ENCODE results near the gene PON1.

PON1 gene

DNA sequence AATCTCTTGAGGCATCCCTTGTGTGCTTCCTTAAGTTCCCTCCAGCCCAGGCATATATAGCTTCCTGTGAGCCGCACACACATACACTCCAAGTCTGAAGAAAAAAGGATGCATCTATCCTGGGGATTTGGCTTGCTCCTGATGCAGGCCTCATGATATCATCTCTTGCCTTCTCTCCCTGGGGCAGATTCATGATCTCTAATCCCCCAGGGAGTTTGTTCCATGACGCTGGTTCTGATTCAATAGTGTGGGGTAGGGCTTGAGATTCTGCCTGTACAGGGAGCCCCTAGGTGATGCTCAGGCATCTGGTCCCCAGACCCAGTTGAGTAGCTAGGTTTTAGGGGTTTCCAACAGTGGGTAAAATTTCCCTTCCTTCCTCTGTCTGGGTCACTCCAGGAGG is 1.5 kb downstream of the PON1 start:
- H3K36me3 Mint-ChIP-seq: no peaks in the 10 kb centered on the region
- DNase-seq (ENCODE audit: low spot score in 2 of 2): no peak
- H3K4me3 Mint-ChIP-seq: no peak overlapping the region
- ATAC-seq: no peak
- H3K4me1 Mint-ChIP-seq: no peaks in the 10 kb centered on the region
- H3K9me3 Mint-ChIP-seq: peaks cover 2% of the 10 kb centered on the region
- no peak overlapping the region for H3K27ac Mint-ChIP-seq

GRCh38 chr7:95322396-95322795 is 1.9 kb downstream of the PON1 start:
- no peaks in the 10 kb centered on the region for H3K4me1 Mint-ChIP-seq
- H3K27ac Mint-ChIP-seq: no peak overlapping the region
- H3K9me3 Mint-ChIP-seq: peaks cover 2% of the 10 kb centered on the region
- H3K36me3 Mint-ChIP-seq: no peaks in the 10 kb centered on the region
- no peak overlapping the region for H3K4me3 Mint-ChIP-seq
- DNase-seq (ENCODE audit: low spot score in 2 of 2): no peak
- ATAC-seq: no peak

- H3K4me1 Mint-ChIP-seq: no peaks in the 10 kb centered on the region
- H3K9me3 Mint-ChIP-seq: no peaks in the 10 kb centered on the region
- DNase-seq (ENCODE audit: low spot score in 2 of 2) (no peak), ATAC-seq (no peak)
- no peak overlapping the region for H3K4me3 Mint-ChIP-seq
- no peaks in the 10 kb centered on the region for H3K36me3 Mint-ChIP-seq
- no peak overlapping the region for H3K27ac Mint-ChIP-seq
Observed at GRCh38 chr7:95321720-95322119, 2.6 kb downstream of the PON1 start.

DNA sequence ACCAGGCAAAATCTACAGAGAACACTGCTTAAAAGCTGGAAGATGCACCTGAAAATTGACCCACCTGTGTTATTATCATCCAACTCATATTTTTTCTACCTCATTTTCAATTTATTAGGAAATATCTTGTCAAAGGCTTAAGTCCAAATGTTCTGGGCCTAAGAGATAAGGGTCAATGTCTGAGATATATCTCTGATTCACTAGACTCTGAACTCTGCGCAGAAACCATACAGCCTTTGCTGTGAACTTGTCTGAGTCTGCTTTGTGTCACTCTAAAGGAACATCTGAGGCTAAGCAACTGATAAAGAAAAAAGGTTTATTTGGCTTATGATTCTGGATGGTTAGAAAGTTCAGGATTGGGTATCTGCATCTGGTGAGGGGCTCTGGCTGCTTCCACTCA is 3.7 kb downstream of the PON1 start:
- no peaks in the 10 kb centered on the region for H3K4me1 Mint-ChIP-seq

GRCh38 chr7:95319570-95319969 is 4.8 kb downstream of the PON1 start:
- ATAC-seq (no peak), DNase-seq (ENCODE audit: low spot score in 2 of 2) (no peak)
- Mint-ChIP-seq H3K27ac (no peak overlapping the region), H3K4me3 (no peak overlapping the region), H3K4me1 (no peaks in the 10 kb centered on the region), H3K36me3 (no peaks in the 10 kb centered on the region), H3K9me3 (no peaks in the 10 kb centered on the region)

More for the DNA sequence above, 3.7 kb downstream of the PON1 start:
- Mint-ChIP-seq H3K27ac (no peak overlapping the region), H3K36me3 (no peaks in the 10 kb centered on the region), H3K9me3 (no peaks in the 10 kb centered on the region), H3K4me3 (no peak overlapping the region)
- no peak for ATAC-seq
- no peak for DNase-seq (ENCODE audit: low spot score in 2 of 2)

DNA sequence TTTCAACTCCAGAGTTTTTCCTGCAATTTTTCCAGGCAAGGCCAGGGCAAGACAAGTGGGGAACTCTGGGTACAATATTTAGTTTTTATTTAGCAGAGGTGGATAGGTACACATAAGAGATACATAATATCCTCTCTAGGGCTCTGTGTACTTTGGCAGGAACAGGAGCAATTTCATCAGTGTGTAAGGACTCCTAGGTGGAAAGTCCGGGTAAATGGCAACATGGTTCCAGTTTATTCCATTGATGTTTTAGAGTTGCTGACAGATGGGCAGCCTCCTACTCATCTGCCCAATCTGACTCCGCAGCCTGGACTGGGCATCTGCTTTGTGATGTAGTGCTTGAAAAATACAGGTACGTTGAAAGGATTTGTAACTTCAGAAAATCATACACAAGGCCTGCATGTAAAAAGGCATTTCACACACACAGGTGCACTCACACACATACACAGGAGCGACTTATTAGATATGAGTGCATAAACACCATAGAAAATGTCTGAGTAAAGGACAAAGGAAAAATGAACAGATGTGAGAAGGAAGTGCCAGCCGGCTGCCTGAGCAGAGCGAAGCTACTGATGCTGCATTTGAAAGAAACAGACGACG is 5.7 kb downstream of the PON1 start:
- no peaks in the 10 kb centered on the region for H3K4me1 Mint-ChIP-seq
- ATAC-seq (no peak), DNase-seq (ENCODE audit: low spot score in 2 of 2) (no peak)
- H3K9me3 Mint-ChIP-seq: no peaks in the 10 kb centered on the region
- H3K27ac Mint-ChIP-seq: no peak overlapping the region
- no peak overlapping the region for H3K4me3 Mint-ChIP-seq
- H3K36me3 Mint-ChIP-seq: no peaks in the 10 kb centered on the region

- DNase-seq (ENCODE audit: low spot score in 2 of 2) (no peak), ATAC-seq (no peak)
- no peaks in the 10 kb centered on the region for H3K36me3 Mint-ChIP-seq
- H3K4me1 Mint-ChIP-seq: no peaks in the 10 kb centered on the region
- no peak overlapping the region for H3K27ac Mint-ChIP-seq
- no peak overlapping the region for H3K4me3 Mint-ChIP-seq
- H3K9me3 Mint-ChIP-seq: no peaks in the 10 kb centered on the region
Observed at GRCh38 chr7:95317966-95318365, 6.4 kb downstream of the PON1 start.

- ATAC-seq: no peak
- Mint-ChIP-seq H3K27ac (no peak overlapping the region), H3K36me3 (no peaks in the 10 kb centered on the region)
Observed at GRCh38 chr7:95317546-95317945, 6.8 kb downstream of the PON1 start.

GRCh38 chr7:95316588-95316987 is 7.7 kb downstream of the PON1 start:
- Mint-ChIP-seq H3K4me1 (no peaks in the 10 kb centered on the region), H3K36me3 (no peaks in the 10 kb centered on the region), H3K4me3 (no peak overlapping the region), H3K27ac (no peak overlapping the region), H3K9me3 (no peaks in the 10 kb centered on the region)
- DNase-seq (ENCODE audit: low spot score in 2 of 2): no peak
- ATAC-seq: no peak

More at GRCh38 chr7:95317546-95317945, 6.8 kb downstream of the PON1 start:
- Mint-ChIP-seq H3K9me3 (no peaks in the 10 kb centered on the region), H3K4me3 (no peak overlapping the region), H3K4me1 (no peaks in the 10 kb centered on the region)
- no peak for DNase-seq (ENCODE audit: low spot score in 2 of 2)

GRCh38 chr7:95312561-95312960 is 11.8 kb downstream of the PON1 start:
- Mint-ChIP-seq H3K4me1 (no peaks in the 10 kb centered on the region), H3K36me3 (no peaks in the 10 kb centered on the region), H3K4me3 (no peak overlapping the region), H3K27ac (no peak overlapping the region), H3K9me3 (no peaks in the 10 kb centered on the region)
- no peak for ATAC-seq
- DNase-seq (ENCODE audit: low spot score in 2 of 2): no peak

GRCh38 chr7:95311389-95311788 is 12.9 kb downstream of the PON1 start:
- Mint-ChIP-seq H3K36me3 (no peaks in the 10 kb centered on the region), H3K4me1 (no peaks in the 10 kb centered on the region), H3K4me3 (no peak overlapping the region), H3K9me3 (no peaks in the 10 kb centered on the region), H3K27ac (no peak overlapping the region)
- DNase-seq (ENCODE audit: low spot score in 2 of 2) (no peak), ATAC-seq (no peak)

DNA sequence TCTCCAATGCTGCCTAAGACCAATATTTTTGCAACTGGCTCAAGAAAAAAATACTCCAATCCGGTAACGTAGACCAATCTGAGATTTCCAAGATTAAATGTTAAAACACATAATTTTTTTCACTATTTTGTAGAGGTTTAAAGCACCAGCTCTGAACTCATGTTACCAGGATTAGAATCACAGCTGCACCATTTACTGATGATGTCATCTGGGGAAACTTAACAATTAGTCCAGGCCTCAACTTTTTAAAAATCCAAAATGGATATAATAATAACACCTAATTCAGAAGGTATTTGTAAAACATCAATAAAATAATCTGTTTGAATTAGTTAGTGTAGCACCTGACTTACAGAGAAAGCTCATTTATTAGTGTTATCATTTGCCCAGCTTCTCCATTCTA is 14.4 kb downstream of the PON1 start:
- DNase-seq (ENCODE audit: low spot score in 2 of 2) (no peak), ATAC-seq (no peak)
- no peaks in the 10 kb centered on the region for H3K4me1 Mint-ChIP-seq
- no peaks in the 10 kb centered on the region for H3K9me3 Mint-ChIP-seq
- H3K4me3 Mint-ChIP-seq: no peak overlapping the region
- H3K27ac Mint-ChIP-seq: no peak overlapping the region
- no peaks in the 10 kb centered on the region for H3K36me3 Mint-ChIP-seq

DNA sequence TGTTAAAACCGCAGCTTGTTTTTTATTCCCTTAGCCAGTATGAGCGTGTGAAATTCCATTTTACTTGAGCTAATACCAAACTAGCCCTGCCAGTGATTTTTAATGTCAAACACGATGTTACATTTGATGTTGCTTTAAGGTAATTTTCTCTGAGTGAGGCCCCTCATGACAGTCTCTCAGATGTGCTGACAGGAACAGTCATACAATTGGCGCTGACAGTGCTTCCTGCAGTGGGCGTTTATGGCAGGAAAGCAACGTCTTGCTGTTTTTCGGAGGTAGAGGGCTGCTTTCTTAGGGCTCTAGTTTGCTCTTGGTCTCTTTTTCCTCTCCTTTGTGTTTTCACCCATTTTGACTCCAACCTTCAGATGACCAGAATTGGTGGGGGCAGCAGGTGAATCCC is 19.3 kb downstream of the PON1 start:
- DNase-seq (ENCODE audit: low spot score in 2 of 2): no peak
- H3K4me1 Mint-ChIP-seq: no peaks in the 10 kb centered on the region
- H3K36me3 Mint-ChIP-seq: no peaks in the 10 kb centered on the region
- ATAC-seq: peak; percentile 51
- no peak overlapping the region for H3K4me3 Mint-ChIP-seq
- no peak overlapping the region for H3K27ac Mint-ChIP-seq
- no peaks in the 10 kb centered on the region for H3K9me3 Mint-ChIP-seq

DNA sequence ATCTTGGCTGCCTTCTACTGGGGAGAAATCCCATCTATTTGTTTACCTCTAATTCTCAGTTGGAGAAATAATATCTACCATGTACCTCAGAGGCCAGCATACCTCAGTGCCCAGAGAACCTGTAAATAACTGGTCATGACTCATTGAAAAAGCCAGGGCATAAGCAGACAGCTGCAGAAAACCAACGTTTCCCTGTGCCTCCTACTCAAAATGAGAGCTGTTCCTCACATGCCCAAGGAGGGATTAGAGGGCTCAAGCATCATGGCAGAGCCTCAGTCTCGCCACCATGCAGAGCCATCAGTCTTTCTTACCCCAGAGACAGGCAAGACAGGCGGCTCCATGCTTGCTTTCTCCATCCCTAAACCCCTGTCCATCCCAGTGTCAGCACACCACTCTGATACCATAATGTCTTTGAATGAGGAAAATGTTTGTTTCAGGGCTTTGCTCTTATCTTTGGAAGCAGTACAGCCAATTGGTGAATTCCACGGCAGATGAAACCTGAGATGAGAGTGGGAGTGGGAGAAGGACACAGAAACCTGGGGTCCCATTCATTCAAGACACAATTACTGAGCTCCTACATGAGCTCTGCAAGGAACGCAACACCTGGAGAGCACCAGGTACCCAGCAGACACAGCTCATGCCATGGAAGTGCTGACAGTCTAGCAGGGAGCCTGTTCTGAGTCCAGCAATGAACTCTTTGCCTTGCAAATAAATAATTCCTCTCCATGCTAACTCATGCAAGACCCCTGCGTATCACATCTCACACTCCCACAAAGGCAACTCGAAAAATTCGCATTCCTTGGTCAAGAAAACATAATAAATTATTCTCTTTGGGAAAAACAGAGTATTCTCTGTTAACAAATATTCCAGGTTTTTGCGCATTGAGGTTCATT is 21.1 kb downstream of the PON1 start:
- DNase-seq (ENCODE audit: low spot score in 2 of 2) (no peak), ATAC-seq (no peak)
- no peaks in the 10 kb centered on the region for H3K36me3 Mint-ChIP-seq
- H3K9me3 Mint-ChIP-seq: no peaks in the 10 kb centered on the region
- no peak overlapping the region for H3K27ac Mint-ChIP-seq
- H3K4me1 Mint-ChIP-seq: no peaks in the 10 kb centered on the region
- H3K4me3 Mint-ChIP-seq: no peak overlapping the region

DNA sequence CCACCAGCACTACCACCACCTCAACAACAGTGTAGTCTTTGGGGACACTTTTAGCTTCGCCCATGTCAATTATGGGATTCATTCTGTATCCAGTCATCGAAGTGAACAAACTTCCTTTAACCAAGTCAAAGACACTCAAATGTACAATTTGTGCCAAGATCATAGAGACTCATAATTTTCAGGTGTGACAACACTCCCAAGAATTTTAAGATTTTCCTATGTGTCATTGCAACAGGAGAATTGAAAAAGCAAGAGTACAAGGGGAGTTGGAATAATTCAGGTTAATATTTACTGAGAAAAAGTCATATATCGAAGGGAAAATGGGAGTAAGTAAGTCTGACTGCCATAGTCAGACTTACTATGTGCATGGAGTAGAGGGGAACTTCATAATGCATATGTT is 26.2 kb downstream of the PON1 start:
- Mint-ChIP-seq H3K9me3 (no peaks in the 10 kb centered on the region), H3K4me3 (no peak overlapping the region), H3K36me3 (no peaks in the 10 kb centered on the region), H3K27ac (no peak overlapping the region), H3K4me1 (no peaks in the 10 kb centered on the region)
- DNase-seq (ENCODE audit: low spot score in 2 of 2) (no peak), ATAC-seq (no peak)

- Mint-ChIP-seq H3K27ac (no peak overlapping the region), H3K4me3 (no peak overlapping the region), H3K4me1 (no peaks in the 10 kb centered on the region), H3K36me3 (no peaks in the 10 kb centered on the region), H3K9me3 (no peaks in the 10 kb centered on the region)
- DNase-seq (ENCODE audit: low spot score in 2 of 2) (no peak), ATAC-seq (no peak)
Observed at GRCh38 chr7:95297041-95297440, 27.3 kb downstream of the PON1 start.

Measured in stimulated activated effector memory CD8-positive, alpha-beta T cell treated with anti-CD3 and anti-CD28 coated beads, Interleukin-12 subunit alpha, Interleukin-12 subunit beta, amount 100 ng/mL, for 72 hours (primary cell).